ENCODE results near the gene ADGRB3. TPM values are rescaled to one million over a fixed set of nuclear protein-coding genes. Genes with fewer than 3 reads are reported as not detected.

The ADGRB3 gene
- polyA plus RNA-seq, 3 donors from 2014 or later, result not detected

- DNase-seq, result no peak
- Mint-ChIP-seq H3K27ac (no peak overlapping the region), H3K9me3 (peaks cover 0 to 41% (median 12%) of the 10 kb centered on the region in 6 donors), H3K36me3 (no peaks in the 10 kb centered on the region), H3K27me3 (ENCODE audit: low read depth in 3 of 3) (no peaks in the 10 kb centered on the region), H3K4me3 (no peak overlapping the region), H3K4me1 (no peaks in the 10 kb centered on the region)
Observed at GRCh38 chr6:68724060-68724459, 89.0 kb downstream of the ADGRB3 start.

- no peaks in the 10 kb centered on the region for H3K27me3 Mint-ChIP-seq (ENCODE audit: low read depth in 3 of 3)
- H3K36me3 Mint-ChIP-seq, result no peaks in the 10 kb centered on the region
- peaks cover 0 to 37% (median 6%) of the 10 kb centered on the region in 6 donors for H3K9me3 Mint-ChIP-seq
- no peak overlapping the region for H3K27ac Mint-ChIP-seq
- DNase-seq, result no peak
- H3K4me3 Mint-ChIP-seq, result no peak overlapping the region
- no peaks in the 10 kb centered on the region for H3K4me1 Mint-ChIP-seq
Observed at GRCh38 chr6:68726337-68726736, 91.3 kb downstream of the ADGRB3 start.

- H3K36me3 Mint-ChIP-seq, result no peaks in the 10 kb centered on the region
Observed at GRCh38 chr6:68726992-68727391, 91.9 kb downstream of the ADGRB3 start.

GRCh38 chr6:68727699-68728098 is 92.6 kb downstream of the ADGRB3 start:
- peaks cover 0 to 37% (median 6%) of the 10 kb centered on the region in 6 donors for H3K9me3 Mint-ChIP-seq

More at GRCh38 chr6:68726992-68727391, 91.9 kb downstream of the ADGRB3 start:
- no peak overlapping the region for H3K4me3 Mint-ChIP-seq
- H3K27ac Mint-ChIP-seq, result no peak overlapping the region
- no peaks in the 10 kb centered on the region for H3K4me1 Mint-ChIP-seq
- peaks cover 0 to 37% (median 6%) of the 10 kb centered on the region in 6 donors for H3K9me3 Mint-ChIP-seq
- DNase-seq, result no peak
- H3K27me3 Mint-ChIP-seq (ENCODE audit: low read depth in 3 of 3), result no peaks in the 10 kb centered on the region

DNA sequence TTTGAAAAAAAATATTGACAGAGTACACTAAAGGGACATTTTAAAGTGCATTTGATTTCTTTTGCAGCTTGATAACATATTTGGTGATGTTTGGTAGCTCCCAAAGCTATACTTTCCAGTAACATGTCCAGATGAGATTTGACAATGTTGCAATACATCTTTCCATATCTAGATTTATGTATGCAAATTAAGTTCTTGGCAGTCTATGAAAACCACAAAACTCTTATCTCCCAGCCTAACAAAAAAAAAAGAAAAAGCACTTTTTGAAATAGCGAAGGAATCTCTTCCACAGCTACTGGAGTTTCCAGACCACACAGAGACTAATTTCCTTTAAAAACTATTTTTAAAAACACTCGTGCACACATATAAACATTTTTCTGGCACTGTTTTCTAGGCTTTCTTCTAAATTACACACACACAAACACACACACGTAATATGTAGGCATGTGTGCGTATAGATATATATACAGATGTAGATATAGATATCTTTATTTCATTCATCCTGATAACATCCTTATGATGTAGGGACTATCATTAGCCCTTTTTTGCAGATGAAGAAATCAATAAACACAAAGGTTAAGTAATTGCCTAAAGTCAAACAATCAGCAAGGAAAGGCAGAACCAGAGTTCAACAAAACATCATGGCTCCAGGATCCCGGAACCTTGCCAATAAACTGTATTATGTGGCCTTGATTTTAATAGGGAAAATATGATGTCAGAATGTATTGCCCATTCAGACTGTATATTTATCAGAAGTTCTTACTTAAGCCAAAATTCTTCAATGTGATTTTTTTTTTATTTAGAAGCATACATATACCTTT is 93.3 kb downstream of the ADGRB3 start:
- Mint-ChIP-seq H3K4me1 (no peaks in the 10 kb centered on the region), H3K36me3 (no peaks in the 10 kb centered on the region), H3K27ac (no peak overlapping the region), H3K27me3 (ENCODE audit: low read depth in 3 of 3) (peaks cover 0 to 2% (median 0%) of the 10 kb centered on the region in 3 donors), H3K9me3 (peaks cover 0 to 34% (median 8%) of the 10 kb centered on the region in 6 donors), H3K4me3 (no peak overlapping the region)
- no peak for DNase-seq

More at GRCh38 chr6:68727699-68728098, 92.6 kb downstream of the ADGRB3 start:
- no peaks in the 10 kb centered on the region for H3K27me3 Mint-ChIP-seq (ENCODE audit: low read depth in 3 of 3)
- H3K4me3 Mint-ChIP-seq, result no peak overlapping the region
- no peaks in the 10 kb centered on the region for H3K36me3 Mint-ChIP-seq
- no peaks in the 10 kb centered on the region for H3K4me1 Mint-ChIP-seq
- DNase-seq, result no peak
- no peak overlapping the region for H3K27ac Mint-ChIP-seq

DNA sequence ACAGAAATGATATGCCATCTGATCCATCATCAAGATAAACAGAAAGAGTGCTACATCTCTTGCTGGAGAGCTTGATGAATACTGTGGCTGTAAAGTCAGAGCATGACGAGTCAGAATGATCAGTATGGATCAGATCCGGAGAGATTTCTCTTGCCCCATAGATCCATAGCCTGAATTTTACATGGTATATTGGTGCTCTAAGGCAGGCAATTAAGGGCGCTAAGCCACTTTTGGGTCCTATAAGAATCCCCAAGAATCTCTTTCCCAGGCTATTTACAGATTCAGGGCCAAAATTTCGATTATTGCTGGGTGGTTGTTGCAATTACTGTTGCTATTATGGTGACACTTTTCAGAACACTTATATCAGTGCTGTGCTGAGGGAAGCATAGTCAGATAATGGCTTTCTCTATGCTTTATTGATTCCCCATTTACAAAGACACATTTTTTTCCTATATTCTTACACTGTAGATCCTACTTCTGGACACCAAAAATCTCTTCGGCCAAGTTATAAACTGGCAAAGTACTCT is 94.4 kb downstream of the ADGRB3 start:
- no peak for DNase-seq
- no peak overlapping the region for H3K27ac Mint-ChIP-seq
- H3K36me3 Mint-ChIP-seq, result no peaks in the 10 kb centered on the region
- H3K27me3 Mint-ChIP-seq (ENCODE audit: low read depth in 3 of 3), result peaks cover 0 to 2% (median 0%) of the 10 kb centered on the region in 3 donors
- no peak overlapping the region for H3K4me3 Mint-ChIP-seq
- H3K9me3 Mint-ChIP-seq, result peaks cover 0 to 36% (median 8%) of the 10 kb centered on the region in 6 donors
- H3K4me1 Mint-ChIP-seq, result no peaks in the 10 kb centered on the region

DNA sequence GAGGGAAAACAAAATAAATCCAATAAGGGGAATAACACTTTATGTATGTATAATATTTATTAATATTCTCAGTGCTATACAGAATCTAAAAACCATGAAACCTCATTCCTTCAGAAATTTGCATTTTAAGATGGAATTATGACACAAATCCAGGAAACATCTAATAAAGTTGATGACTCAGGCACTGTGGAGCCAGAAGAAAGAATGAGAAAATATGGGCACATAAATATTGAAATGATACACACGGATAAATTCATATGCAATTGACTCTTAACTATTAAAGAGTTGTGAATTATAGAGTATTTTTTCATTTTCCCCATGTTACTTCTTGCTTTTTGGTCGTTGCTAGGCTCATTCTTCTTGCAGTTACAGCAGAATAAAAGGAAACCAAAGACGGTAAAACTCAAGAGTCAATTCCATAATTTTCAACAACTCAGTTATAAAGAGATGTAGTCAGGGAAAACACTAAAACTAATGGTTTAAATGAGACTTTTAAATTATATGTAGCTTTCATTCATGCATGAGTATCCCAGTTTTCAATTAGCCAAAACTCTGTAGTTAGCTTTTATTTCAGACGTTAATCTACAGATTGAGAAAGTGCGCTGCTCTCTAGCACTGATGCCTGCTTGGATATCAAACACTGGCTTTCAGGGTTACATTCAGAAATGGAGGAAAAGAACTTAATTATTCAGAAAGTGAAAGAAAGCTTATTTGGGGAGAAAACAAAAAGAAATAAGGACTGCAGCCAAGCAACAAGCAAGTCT is 95.4 kb downstream of the ADGRB3 start:
- Mint-ChIP-seq H3K4me1 (no peaks in the 10 kb centered on the region), H3K27me3 (ENCODE audit: low read depth in 3 of 3) (peaks cover 0 to 2% (median 0%) of the 10 kb centered on the region in 3 donors), H3K9me3 (peaks cover 0 to 33% (median 7%) of the 10 kb centered on the region in 6 donors), H3K4me3 (no peak overlapping the region), H3K27ac (no peak overlapping the region), H3K36me3 (no peaks in the 10 kb centered on the region)
- no peak for DNase-seq

DNA sequence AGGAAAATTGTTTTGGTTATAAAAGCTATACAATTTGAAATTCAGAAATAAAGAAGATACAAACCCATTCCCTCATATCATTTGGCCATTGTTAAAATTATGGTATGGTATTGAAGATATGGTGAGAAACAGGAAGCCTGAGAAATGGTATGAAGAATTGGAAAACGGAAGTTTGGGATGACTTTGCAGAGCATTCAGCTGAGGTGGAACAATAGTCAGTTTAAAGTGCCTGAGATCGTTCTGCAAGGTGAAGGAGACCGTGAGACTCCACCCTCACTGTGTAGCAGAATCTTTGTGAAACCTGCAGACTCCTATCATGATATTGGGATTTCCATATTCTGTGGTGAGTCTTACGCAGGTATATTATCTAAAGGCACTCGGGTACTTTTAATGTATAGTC is 97.3 kb downstream of the ADGRB3 start:
- H3K9me3 Mint-ChIP-seq, result peaks cover 0 to 30% (median 4%) of the 10 kb centered on the region in 6 donors
- no peak overlapping the region for H3K4me3 Mint-ChIP-seq
- DNase-seq, result no peak
- no peak overlapping the region for H3K27ac Mint-ChIP-seq
- H3K36me3 Mint-ChIP-seq, result no peaks in the 10 kb centered on the region
- H3K27me3 Mint-ChIP-seq (ENCODE audit: low read depth in 3 of 3), result peaks cover 0 to 2% (median 0%) of the 10 kb centered on the region in 3 donors
- no peaks in the 10 kb centered on the region for H3K4me1 Mint-ChIP-seq

DNA sequence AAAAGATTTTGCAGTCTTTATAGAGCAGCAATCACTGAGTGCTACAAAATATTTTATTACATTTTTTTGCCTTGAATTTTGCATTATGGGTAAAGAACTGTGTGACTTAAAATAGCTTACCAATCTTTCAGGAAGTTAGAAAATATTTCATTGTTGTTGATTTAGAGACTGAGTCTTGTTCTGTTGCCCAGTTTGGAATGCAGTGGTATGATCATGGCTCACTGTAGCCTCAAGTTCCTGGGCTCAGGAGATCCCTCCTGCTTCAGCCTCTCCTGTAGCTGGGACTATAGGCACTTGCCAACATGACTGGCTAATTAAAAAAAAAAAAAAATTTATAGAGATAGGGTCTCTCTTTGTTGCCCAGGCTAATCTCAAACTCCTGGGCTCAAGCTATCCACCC is 100.8 kb downstream of the ADGRB3 start:
- Mint-ChIP-seq H3K27ac (no peak overlapping the region), H3K9me3 (peaks cover 0 to 12% (median 3%) of the 10 kb centered on the region in 6 donors), H3K4me1 (peaks cover 2 to 4% of the 10 kb centered on the region in 2 donors), H3K36me3 (no peaks in the 10 kb centered on the region), H3K27me3 (ENCODE audit: low read depth in 3 of 3) (peaks cover 0 to 2% (median 0%) of the 10 kb centered on the region in 3 donors), H3K4me3 (no peak overlapping the region)
- no peak for DNase-seq

DNA sequence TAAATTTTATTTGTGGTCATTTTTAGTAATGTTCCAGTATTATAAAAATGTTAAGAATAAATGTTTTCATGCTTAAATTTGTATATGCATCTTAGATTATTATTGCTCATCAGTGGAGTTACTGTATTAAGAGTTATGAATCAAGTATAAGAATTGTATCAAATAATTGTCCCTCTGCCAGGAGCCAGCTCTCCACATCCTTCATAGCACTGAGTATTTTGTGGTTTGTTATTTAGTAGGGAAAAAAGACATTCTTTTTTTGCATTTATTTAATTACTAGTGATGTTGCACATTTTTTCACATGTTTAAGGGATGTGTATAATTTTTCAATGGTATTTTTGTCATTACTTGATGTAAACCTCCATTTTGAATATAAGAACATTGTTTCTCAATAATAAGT is 102.0 kb downstream of the ADGRB3 start:
- H3K9me3 Mint-ChIP-seq, result peaks cover 0 to 12% (median 3%) of the 10 kb centered on the region in 6 donors
- H3K27ac Mint-ChIP-seq, result no peak overlapping the region
- no peak for DNase-seq
- H3K4me1 Mint-ChIP-seq, result peaks cover 2 to 6% of the 10 kb centered on the region in 2 donors
- peaks cover 0 to 2% (median 0%) of the 10 kb centered on the region in 3 donors for H3K27me3 Mint-ChIP-seq (ENCODE audit: low read depth in 3 of 3)
- H3K4me3 Mint-ChIP-seq, result no peak overlapping the region
- no peaks in the 10 kb centered on the region for H3K36me3 Mint-ChIP-seq

- DNase-seq, result no peak
- no peaks in the 10 kb centered on the region for H3K36me3 Mint-ChIP-seq
- no peak overlapping the region for H3K27ac Mint-ChIP-seq
- peaks cover 2 to 6% of the 10 kb centered on the region in 2 donors for H3K4me1 Mint-ChIP-seq
- H3K27me3 Mint-ChIP-seq (ENCODE audit: low read depth in 3 of 3), result peaks cover 0 to 2% (median 0%) of the 10 kb centered on the region in 3 donors
- H3K9me3 Mint-ChIP-seq, result peaks cover 0 to 12% (median 3%) of the 10 kb centered on the region in 6 donors
- no peak overlapping the region for H3K4me3 Mint-ChIP-seq
Observed at GRCh38 chr6:68738039-68738438, 103.0 kb downstream of the ADGRB3 start.

DNA sequence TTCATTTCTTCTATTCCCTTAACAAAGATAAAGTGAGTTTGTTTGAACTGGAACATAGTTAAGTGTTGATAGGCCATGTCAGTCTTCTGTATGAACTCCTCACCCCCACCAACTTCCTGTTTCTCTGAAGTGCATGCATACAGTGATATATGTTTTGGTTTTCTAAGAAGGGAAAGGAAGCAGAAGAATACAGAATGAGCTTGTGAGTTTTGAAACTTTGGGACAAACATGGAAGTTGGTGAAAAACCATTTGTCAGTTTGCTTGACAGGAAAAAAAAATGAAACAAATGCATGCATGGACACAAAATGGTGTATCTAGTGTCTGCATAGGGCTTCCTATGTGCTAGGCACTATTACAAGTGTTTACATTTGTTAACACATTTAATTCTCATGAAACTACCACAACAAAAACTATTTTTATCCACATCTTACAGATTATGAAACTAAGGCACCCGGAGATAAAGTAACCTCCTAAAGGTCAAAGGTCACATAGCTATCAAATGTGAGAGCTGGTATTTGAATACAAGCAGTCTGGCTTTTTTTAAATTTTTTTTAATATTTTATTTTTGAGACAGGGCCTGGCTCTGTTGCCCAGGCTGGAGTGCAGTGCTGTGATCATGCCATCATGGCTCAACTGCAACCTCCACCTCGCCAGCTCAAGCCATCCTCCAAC is 105.9 kb downstream of the ADGRB3 start:
- no peak overlapping the region for H3K27ac Mint-ChIP-seq
- H3K4me1 Mint-ChIP-seq, result peaks cover 2 to 6% of the 10 kb centered on the region in 2 donors
- no peak overlapping the region for H3K4me3 Mint-ChIP-seq
- peaks cover 0 to 4% (median 2%) of the 10 kb centered on the region in 6 donors for H3K9me3 Mint-ChIP-seq
- H3K36me3 Mint-ChIP-seq, result no peaks in the 10 kb centered on the region
- no peaks in the 10 kb centered on the region for H3K27me3 Mint-ChIP-seq (ENCODE audit: low read depth in 3 of 3)
- no peak for DNase-seq
